H1 (cell line): ENCODE results near the gene ACSF3. TPM values are rescaled to one million over a fixed set of nuclear protein-coding genes. Genes with fewer than 3 reads are reported as not detected.

ENCODE experiments used
- BRCA1 ChIP-seq: IDR thresholded peaks from 2 replicates; pipeline ENCODE4 v1.6.1; 2012; ENCODE audit warnings: low read depth, low read length, improper control_type of control experiment
- JUN ChIP-seq: IDR thresholded peaks from 2 replicates; pipeline ENCODE4 v1.6.1; 2011; ENCODE audit warnings: low read depth, mild to moderate bottlenecking, improper control_type of control experiment, low read length
- ZNF274 ChIP-seq: IDR thresholded peaks from 2 replicates; pipeline ENCODE4 v1.7.0; 2012; ENCODE audit warnings: low read length, borderline replicate concordance; ENCODE audit errors: extremely low read depth
- polyA plus RNA-seq, 7 experiments: library from polyadenylated mRNA; depleted of rRNA in 3 of 7; stranded (reverse) in 5 of 7; unstranded in 2 of 7; fragments of >200 nt in 5 of 7; fragments of 200-250 nt in 2 of 7; gene quantifications; 1 replicate in 5 of 7; 2 replicates in 1 of 7; 4 replicates in 1 of 7; pipeline versions ENCODE4 v1.2.1 to v1.2.3, GENCODE V29; 2011 to 2013; ENCODE audit warnings: missing spikeins in 2 of 7, mixed read lengths in 2 of 7
- total RNA-seq: library from RNA; stranded (reverse); fragmentation: NEBNext Ultra II Directional; extraction: Animal tissue kit (Norgen Biotek cat#: 25700); gene quantifications from 2 replicates; pipeline ENCODE4 v1.2.1, GENCODE V29; 2021
- TF ChIP-seq, protein P1 (sequence below): fragments of 300-600 bp; sonication (generic); IDR thresholded peaks from 2 replicates; pipeline ENCODE4 v1.7.1; 2012; ENCODE audit warnings: low read length, moderate library complexity, mild to moderate bottlenecking, inconsistent platforms; ENCODE audit not compliant: insufficient replicate concordance

The ACSF3 gene
- total and polyA plus RNA-seq, 2 of the 8 experiments (the other 6 are each of a cell fraction or from before 2014, with no cell fraction given): 15.6 to 22.9 TPM

DNA sequence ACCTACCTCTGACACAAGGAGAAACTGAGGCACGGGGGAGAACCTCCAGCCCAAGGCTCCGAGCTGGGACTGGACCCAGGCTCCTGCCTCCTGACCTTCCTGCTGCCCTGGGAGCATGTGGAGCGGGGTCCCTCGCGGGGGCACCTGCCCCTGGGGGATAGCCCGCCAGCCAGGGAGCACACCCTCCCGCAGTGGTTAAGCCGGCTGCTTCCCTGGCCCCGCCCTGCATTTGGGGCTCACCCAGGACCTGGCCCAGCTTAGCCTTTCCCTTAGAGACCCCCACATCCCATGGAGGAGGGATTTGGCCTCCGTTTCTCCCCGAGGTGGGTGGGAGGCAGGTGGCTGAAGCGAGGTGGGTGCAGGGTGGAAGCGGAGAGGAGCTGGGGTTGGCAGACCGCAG is 76.1 kb downstream of the ACSF3 start (continued):
- TF ChIP-seq, protein P1, sequence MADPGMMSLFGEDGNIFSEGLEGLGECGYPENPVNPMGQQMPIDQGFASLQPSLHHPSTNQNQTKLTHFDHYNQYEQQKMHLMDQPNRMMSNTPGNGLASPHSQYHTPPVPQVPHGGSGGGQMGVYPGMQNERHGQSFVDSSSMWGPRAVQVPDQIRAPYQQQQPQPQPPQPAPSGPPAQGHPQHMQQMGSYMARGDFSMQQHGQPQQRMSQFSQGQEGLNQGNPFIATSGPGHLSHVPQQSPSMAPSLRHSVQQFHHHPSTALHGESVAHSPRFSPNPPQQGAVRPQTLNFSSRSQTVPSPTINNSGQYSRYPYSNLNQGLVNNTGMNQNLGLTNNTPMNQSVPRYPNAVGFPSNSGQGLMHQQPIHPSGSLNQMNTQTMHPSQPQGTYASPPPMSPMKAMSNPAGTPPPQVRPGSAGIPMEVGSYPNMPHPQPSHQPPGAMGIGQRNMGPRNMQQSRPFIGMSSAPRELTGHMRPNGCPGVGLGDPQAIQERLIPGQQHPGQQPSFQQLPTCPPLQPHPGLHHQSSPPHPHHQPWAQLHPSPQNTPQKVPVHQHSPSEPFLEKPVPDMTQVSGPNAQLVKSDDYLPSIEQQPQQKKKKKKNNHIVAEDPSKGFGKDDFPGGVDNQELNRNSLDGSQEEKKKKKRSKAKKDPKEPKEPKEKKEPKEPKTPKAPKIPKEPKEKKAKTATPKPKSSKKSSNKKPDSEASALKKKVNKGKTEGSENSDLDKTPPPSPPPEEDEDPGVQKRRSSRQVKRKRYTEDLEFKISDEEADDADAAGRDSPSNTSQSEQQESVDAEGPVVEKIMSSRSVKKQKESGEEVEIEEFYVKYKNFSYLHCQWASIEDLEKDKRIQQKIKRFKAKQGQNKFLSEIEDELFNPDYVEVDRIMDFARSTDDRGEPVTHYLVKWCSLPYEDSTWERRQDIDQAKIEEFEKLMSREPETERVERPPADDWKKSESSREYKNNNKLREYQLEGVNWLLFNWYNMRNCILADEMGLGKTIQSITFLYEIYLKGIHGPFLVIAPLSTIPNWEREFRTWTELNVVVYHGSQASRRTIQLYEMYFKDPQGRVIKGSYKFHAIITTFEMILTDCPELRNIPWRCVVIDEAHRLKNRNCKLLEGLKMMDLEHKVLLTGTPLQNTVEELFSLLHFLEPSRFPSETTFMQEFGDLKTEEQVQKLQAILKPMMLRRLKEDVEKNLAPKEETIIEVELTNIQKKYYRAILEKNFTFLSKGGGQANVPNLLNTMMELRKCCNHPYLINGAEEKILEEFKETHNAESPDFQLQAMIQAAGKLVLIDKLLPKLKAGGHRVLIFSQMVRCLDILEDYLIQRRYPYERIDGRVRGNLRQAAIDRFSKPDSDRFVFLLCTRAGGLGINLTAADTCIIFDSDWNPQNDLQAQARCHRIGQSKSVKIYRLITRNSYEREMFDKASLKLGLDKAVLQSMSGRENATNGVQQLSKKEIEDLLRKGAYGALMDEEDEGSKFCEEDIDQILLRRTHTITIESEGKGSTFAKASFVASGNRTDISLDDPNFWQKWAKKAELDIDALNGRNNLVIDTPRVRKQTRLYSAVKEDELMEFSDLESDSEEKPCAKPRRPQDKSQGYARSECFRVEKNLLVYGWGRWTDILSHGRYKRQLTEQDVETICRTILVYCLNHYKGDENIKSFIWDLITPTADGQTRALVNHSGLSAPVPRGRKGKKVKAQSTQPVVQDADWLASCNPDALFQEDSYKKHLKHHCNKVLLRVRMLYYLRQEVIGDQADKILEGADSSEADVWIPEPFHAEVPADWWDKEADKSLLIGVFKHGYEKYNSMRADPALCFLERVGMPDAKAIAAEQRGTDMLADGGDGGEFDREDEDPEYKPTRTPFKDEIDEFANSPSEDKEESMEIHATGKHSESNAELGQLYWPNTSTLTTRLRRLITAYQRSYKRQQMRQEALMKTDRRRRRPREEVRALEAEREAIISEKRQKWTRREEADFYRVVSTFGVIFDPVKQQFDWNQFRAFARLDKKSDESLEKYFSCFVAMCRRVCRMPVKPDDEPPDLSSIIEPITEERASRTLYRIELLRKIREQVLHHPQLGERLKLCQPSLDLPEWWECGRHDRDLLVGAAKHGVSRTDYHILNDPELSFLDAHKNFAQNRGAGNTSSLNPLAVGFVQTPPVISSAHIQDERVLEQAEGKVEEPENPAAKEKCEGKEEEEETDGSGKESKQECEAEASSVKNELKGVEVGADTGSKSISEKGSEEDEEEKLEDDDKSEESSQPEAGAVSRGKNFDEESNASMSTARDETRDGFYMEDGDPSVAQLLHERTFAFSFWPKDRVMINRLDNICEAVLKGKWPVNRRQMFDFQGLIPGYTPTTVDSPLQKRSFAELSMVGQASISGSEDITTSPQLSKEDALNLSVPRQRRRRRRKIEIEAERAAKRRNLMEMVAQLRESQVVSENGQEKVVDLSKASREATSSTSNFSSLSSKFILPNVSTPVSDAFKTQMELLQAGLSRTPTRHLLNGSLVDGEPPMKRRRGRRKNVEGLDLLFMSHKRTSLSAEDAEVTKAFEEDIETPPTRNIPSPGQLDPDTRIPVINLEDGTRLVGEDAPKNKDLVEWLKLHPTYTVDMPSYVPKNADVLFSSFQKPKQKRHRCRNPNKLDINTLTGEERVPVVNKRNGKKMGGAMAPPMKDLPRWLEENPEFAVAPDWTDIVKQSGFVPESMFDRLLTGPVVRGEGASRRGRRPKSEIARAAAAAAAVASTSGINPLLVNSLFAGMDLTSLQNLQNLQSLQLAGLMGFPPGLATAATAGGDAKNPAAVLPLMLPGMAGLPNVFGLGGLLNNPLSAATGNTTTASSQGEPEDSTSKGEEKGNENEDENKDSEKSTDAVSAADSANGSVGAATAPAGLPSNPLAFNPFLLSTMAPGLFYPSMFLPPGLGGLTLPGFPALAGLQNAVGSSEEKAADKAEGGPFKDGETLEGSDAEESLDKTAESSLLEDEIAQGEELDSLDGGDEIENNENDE: no peak
- TF ChIP-seq ZNF274: no peak
- no peak for TF ChIP-seq JUN
- no peak for TF ChIP-seq BRCA1
